H1 (cell line): ENCODE measurements around the gene CUL1. TPM values are rescaled to one million over a fixed set of nuclear protein-coding genes. Genes with fewer than 3 reads are reported as not detected.

Experiments used
- CTCF ChIA-PET: fragments of 300-600 bp; sonication (Branson Sonifier 250); formaldehyde crosslinking; loops from one replicate; lab custom pipeline; 2021; ENCODE audit not compliant: partially characterized antibody; lab: Charles Lee
- POLR2A ChIA-PET: fragments of 300-600 bp; sonication (Branson Sonifier 250); formaldehyde crosslinking; loops from one replicate; lab custom pipeline; 2021; ENCODE audit warnings: inconsistent platforms; ENCODE audit not compliant: partially characterized antibody; lab: Charles Lee
- DNase-seq, 2 experiments: peaks; one replicate each; pipeline versions ENCODE4 v3.0.0 to v3.0.0-alpha.2; 2010 to 2022; ENCODE audit warnings: low spot score in 2 of 2, low read depth in 1 of 2, mixed read lengths in 1 of 2
- FAIRE-seq: peaks from 2 replicates; lab custom pipeline; 2011; peaks lifted over from hg19 to GRCh38; lab: Jason Lieb, UNC
- H2AFZ ChIP-seq: 2 replicates; pipeline ENCODE4 v1.8.1; 2012; ENCODE audit warnings: low read length, inconsistent platforms
- H2AK5ac ChIP-seq: 2 replicates; pipeline ENCODE4 v1.6.1; 2013; ENCODE audit warnings: low read depth, low read length
- H2BK120ac ChIP-seq: replicated peaks from 2 replicates; pipeline ENCODE3; 2013; ENCODE audit warnings: low read depth, low read length, inconsistent platforms
- H2BK12ac ChIP-seq: 2 replicates; pipeline ENCODE4 v1.6.1; 2013; ENCODE audit warnings: low read depth, low read length
- H2BK15ac ChIP-seq: 2 replicates; pipeline ENCODE4 v1.6.1; 2013; ENCODE audit warnings: low read length
- H2BK20ac ChIP-seq: 2 replicates; pipeline ENCODE4 v1.6.1; 2013; ENCODE audit warnings: low read length
- H2BK5ac ChIP-seq: 2 replicates; pipeline ENCODE4 v1.6.1; 2013; ENCODE audit warnings: low read depth, low read length
- H3K14ac ChIP-seq: 2 replicates; pipeline ENCODE4 v1.6.1; 2013; ENCODE audit warnings: inconsistent platforms; ENCODE audit not compliant: insufficient read length
- H3K18ac ChIP-seq: 2 replicates; pipeline ENCODE4 v1.6.1; 2013; ENCODE audit warnings: low read length; ENCODE audit errors: extremely low read depth
- H3K23ac ChIP-seq: 2 replicates; pipeline ENCODE4 v1.6.1; 2013; ENCODE audit warnings: inconsistent platforms; ENCODE audit not compliant: insufficient read length
- H3K23me2 ChIP-seq: 2 replicates; pipeline ENCODE4 v1.6.1; 2013; ENCODE audit warnings: low read depth, low read length
- H3K27ac ChIP-seq: 2 replicates; pipeline ENCODE4 v1.6.1; 2011; ENCODE audit warnings: low read depth, low read length, inconsistent platforms
- H3K27me3 ChIP-seq, 4 experiments: replicated peaks in 1 of 4; 1 replicate in 1 of 4; 2 replicates in 3 of 4; pipeline versions ENCODE4 v1.6.1 to v1.8.1; 2011 to 2013; ENCODE audit warnings: low read length in 3 of 4, mild to moderate bottlenecking in 3 of 4, inconsistent platforms in 2 of 4, mixed read lengths in 2 of 4, moderate library complexity in 1 of 4; ENCODE audit not compliant: control insufficient read depth in 3 of 4, insufficient read depth in 3 of 4; ENCODE audit errors: extremely low read depth in 1 of 4
- H3K36me3 ChIP-seq, 4 experiments: 2 replicates each; pipeline versions ENCODE4 v1.6.1 to v1.8.1; 2011 to 2013; ENCODE audit warnings: mild to moderate bottlenecking in 4 of 4, low read length in 3 of 4, moderate library complexity in 2 of 4, control low read depth in 1 of 4, inconsistent platforms in 1 of 4; ENCODE audit not compliant: insufficient read depth in 4 of 4, control insufficient read depth in 2 of 4
- H3K4ac ChIP-seq: replicated peaks from 2 replicates; pipeline ENCODE3; 2013; ENCODE audit warnings: low read length, low read depth, mixed read lengths, inconsistent platforms; ENCODE audit not compliant: insufficient read length
- H3K4me1 ChIP-seq, 4 experiments: replicated peaks in 1 of 4; 1 replicate in 1 of 4; 2 replicates in 3 of 4; pipeline versions ENCODE4 v1.6.1 to v1.8.1; 2011 to 2013; ENCODE audit warnings: low read length in 3 of 4, inconsistent platforms in 2 of 4, mixed read lengths in 1 of 4; ENCODE audit not compliant: insufficient read depth in 4 of 4, control insufficient read depth in 3 of 4
- H3K4me2 ChIP-seq, 2 experiments: 2 replicates each; pipeline versions ENCODE4 v1.6.1 to v1.8.1; 2011 to 2013; ENCODE audit warnings: low read depth in 2 of 2, low read length in 2 of 2, control low read depth in 1 of 2, inconsistent platforms in 1 of 2, mild to moderate bottlenecking in 1 of 2; ENCODE audit not compliant: insufficient read depth in 1 of 2
- H3K4me3 ChIP-seq, 4 experiments: fragments of 200-600, 300-600 bp in 1 of 4; sonication (generic), shearing (Covaris generic), sonication (Bioruptor Twin) in 1 of 4; 2 replicates each; pipeline versions ENCODE4 v1.5.1 to v1.8.1; 2011 to 2016; ENCODE audit warnings: low read length in 4 of 4, low read depth in 3 of 4, control low read depth in 2 of 4, inconsistent platforms in 2 of 4, mild to moderate bottlenecking in 2 of 4, mixed read lengths in 1 of 4, moderate library complexity in 1 of 4; ENCODE audit not compliant: insufficient read depth in 2 of 4; ENCODE audit errors: extremely low read depth in 1 of 4
- H3K56ac ChIP-seq: replicated peaks from 2 replicates; pipeline ENCODE3; 2013; ENCODE audit warnings: low read depth, mild to moderate bottlenecking, mixed read lengths, low read length, inconsistent platforms; ENCODE audit not compliant: insufficient read length
- H3K79me1 ChIP-seq: 2 replicates; pipeline ENCODE4 v1.6.1; 2013; ENCODE audit warnings: low read depth, low read length, control low read depth
- H3K79me2 ChIP-seq, 2 experiments: 2 replicates each; pipeline versions ENCODE4 v1.6.1 to v1.8.1; 2012 to 2013; ENCODE audit warnings: low read length in 2 of 2, mild to moderate bottlenecking in 2 of 2, inconsistent platforms in 1 of 2; ENCODE audit not compliant: insufficient read depth in 2 of 2, control insufficient read depth in 1 of 2
- H3K9ac ChIP-seq, 4 experiments: replicated peaks in 1 of 4; 1 replicate in 1 of 4; 2 replicates in 3 of 4; pipeline versions ENCODE4 v1.6.1 to v1.8.1; 2011 to 2013; ENCODE audit warnings: low read depth in 3 of 4, low read length in 3 of 4, control low read depth in 2 of 4, mild to moderate bottlenecking in 2 of 4, moderate library complexity in 2 of 4, inconsistent platforms in 1 of 4; ENCODE audit errors: extremely low read depth in 1 of 4
- H3K9me3 ChIP-seq, 2 experiments: 2 replicates each; pipeline versions ENCODE4 v1.6.1 to v1.8.1; 2012 to 2013; ENCODE audit warnings: mild to moderate bottlenecking in 2 of 2, moderate library complexity in 2 of 2, control low read depth in 1 of 2, inconsistent platforms in 1 of 2, low read depth in 1 of 2, low read length in 1 of 2, mixed read lengths in 1 of 2; ENCODE audit not compliant: insufficient read depth in 2 of 2
- H4K20me1 ChIP-seq, 2 experiments: replicated peaks in 1 of 2; 2 replicates each; pipeline versions ENCODE3 to v1.8.1; 2011 to 2013; ENCODE audit warnings: inconsistent platforms in 2 of 2, low read length in 2 of 2, mild to moderate bottlenecking in 1 of 2; ENCODE audit not compliant: insufficient read depth in 2 of 2, control insufficient read depth in 1 of 2
- H4K5ac ChIP-seq: 2 replicates; pipeline ENCODE4 v1.6.1; 2013; ENCODE audit warnings: low read length, low read depth, mixed read lengths, inconsistent platforms; ENCODE audit not compliant: insufficient read length
- H4K8ac ChIP-seq: 2 replicates; pipeline ENCODE4 v1.8.0; 2013; ENCODE audit warnings: mild to moderate bottlenecking, moderate library complexity, low read length, inconsistent platforms; ENCODE audit not compliant: insufficient read depth; ENCODE audit errors: extremely low read depth
- H4K91ac ChIP-seq: replicated peaks from 2 replicates; pipeline ENCODE3; 2013; ENCODE audit warnings: low read length, mixed read lengths, inconsistent platforms; ENCODE audit not compliant: insufficient read length
- CBX5 ChIP-seq: fragments of 300-800, 300-1000 bp; sonication (generic); IDR thresholded peaks from 2 replicates; pipeline ENCODE4 v1.7.1; 2016; ENCODE audit warnings: antibody characterized with exemption, low read length, low read depth
- CEBPB ChIP-seq: IDR thresholded peaks from 2 replicates; pipeline ENCODE4 v1.6.1; 2012; ENCODE audit warnings: low read depth, low read length
- GABPA ChIP-seq: IDR thresholded peaks from 2 replicates; pipeline ENCODE4 v1.6.1; 2011; ENCODE audit warnings: mild to moderate bottlenecking, low read length, moderate library complexity, borderline replicate concordance; ENCODE audit not compliant: insufficient read depth
- JUND ChIP-seq: IDR thresholded peaks from 2 replicates; pipeline ENCODE4 v1.6.1; 2011; ENCODE audit warnings: mild to moderate bottlenecking, improper control_type of control experiment, low read length
- SRF ChIP-seq: IDR thresholded peaks from 2 replicates; pipeline ENCODE4 v1.6.1; 2011; ENCODE audit warnings: mild to moderate bottlenecking, low read depth, low read length, moderate library complexity
- SUZ12 ChIP-seq: fragments of 200-600 bp; sonication (generic); IDR thresholded peaks from 2 replicates; pipeline ENCODE4 v1.6.1; 2012; ENCODE audit warnings: mild to moderate bottlenecking, inconsistent platforms, low read length, moderate library complexity, mixed read lengths
- TAF7 ChIP-seq: optimal IDR thresholded peaks from 2 replicates; pipeline ENCODE3; 2011; ENCODE audit warnings: low read depth, mild to moderate bottlenecking, inconsistent platforms, low read length, moderate library complexity, borderline replicate concordance
- USF2 ChIP-seq: IDR thresholded peaks from 2 replicates; pipeline ENCODE4 v1.6.1; 2011; ENCODE audit warnings: low read length, improper control_type of control experiment
- YY1 ChIP-seq: IDR thresholded peaks from 2 replicates; pipeline ENCODE4 v1.6.1; 2011; ENCODE audit warnings: low read depth, mild to moderate bottlenecking, low read length
- whole genome bisulfite sequencing, 2 experiments: shearing (Covaris generic) in 1 of 2; methylation state at CpG; one replicate each; pipeline versions ENCODE4 v1.1.6 to v1.1.7; 2013 to 2015; ENCODE audit warnings: low lambda C conversion rate in 2 of 2, mixed read lengths in 2 of 2, inconsistent platforms in 1 of 2, low coverage in 1 of 2, missing lambda C conversion rate in 1 of 2; ENCODE audit not compliant: insufficient replicate concordance in 2 of 2, insufficient coverage in 1 of 2, insufficient read length in 1 of 2; ENCODE audit errors: extremely low coverage in 1 of 2, missing lambda C conversion rate in 1 of 2; 5-methylcytosine and 5-hydroxymethylcytosine counted together
- polyA plus RNA-seq, 7 experiments: library from polyadenylated mRNA; depleted of rRNA in 3 of 7; stranded (reverse) in 5 of 7; unstranded in 2 of 7; fragments of >200 nt in 5 of 7; fragments of 200-250 nt in 2 of 7; gene quantifications; 1 replicate in 5 of 7; 2 replicates in 1 of 7; 4 replicates in 1 of 7; pipeline versions ENCODE4 v1.2.1 to v1.2.3, GENCODE V29; 2011 to 2013; ENCODE audit warnings: missing spikeins in 2 of 7, mixed read lengths in 2 of 7
- total RNA-seq: library from RNA; stranded (reverse); fragmentation: NEBNext Ultra II Directional; extraction: Animal tissue kit (Norgen Biotek cat#: 25700); gene quantifications from 2 replicates; pipeline ENCODE4 v1.2.1, GENCODE V29; 2021

Gene CUL1
- total and polyA plus RNA-seq, 2 of the 8 experiments (the other 6 are each of a cell fraction or from before 2014, with no cell fraction given) = 33.0 to 77.3 TPM

- no peak overlapping the region for H2BK12ac ChIP-seq
- no peak overlapping the region for H3K23ac ChIP-seq
- no peak overlapping the region for H3K14ac ChIP-seq
- no peaks in the 10 kb centered on the region; the same call in 1 of the 2 replicates for H3K23me2 ChIP-seq
- DNase-seq (no peak), FAIRE-seq (no peak)
- 92% methylated on average over 2 of the region's 2 CpGs; no CpG with 5 or more reads in 1 of the 2 experiments for WGBS, 2 experiments
- no peak overlapping the region for H3K4me2 ChIP-seq
- no peaks in the 10 kb centered on the region for H3K79me1 ChIP-seq
- ChIA-PET POLR2A (no interaction called here), CTCF (no interaction called here)
- no peak overlapping the region for H4K91ac ChIP-seq
- no peak overlapping the region for H2BK15ac ChIP-seq
- no peaks in the 10 kb centered on the region for H3K27me3 ChIP-seq
- H2BK20ac ChIP-seq = peak overlapping the region; percentile 48; the same call in 1 of the 2 replicates
- no peak overlapping the region for H4K8ac ChIP-seq
- 0 out of 2 replicates have a peak overlapping the region, but pooled peaks have one; percentile 76 for H2AFZ ChIP-seq
- peak overlapping the region; percentile 46; the same call in 1 of the 2 replicates for H2BK5ac ChIP-seq
- no peak overlapping the region for H3K9ac ChIP-seq
- no peak overlapping the region for H4K5ac ChIP-seq
- H3K36me3 ChIP-seq = no peaks in the 10 kb centered on the region
- no peak overlapping the region for H2BK120ac ChIP-seq
- no peaks in the 10 kb centered on the region for H3K4me1 ChIP-seq
- H4K20me1 ChIP-seq = no peaks in the 10 kb centered on the region
- H3K79me2 ChIP-seq = no peaks in the 10 kb centered on the region
- no peak overlapping the region for H3K27ac ChIP-seq
- H3K9me3 ChIP-seq = peaks cover 4 to 11% of the 10 kb centered on the region in 2 experiments
- no peak overlapping the region for H3K4me3 ChIP-seq
- H3K56ac ChIP-seq = no peak overlapping the region
- no peak overlapping the region for H3K4ac ChIP-seq
- no peak for TF ChIP-seq JUND
- no peak for TF ChIP-seq CEBPB
- no peak for TF ChIP-seq SRF
- TF ChIP-seq SUZ12 = no peak
- TF ChIP-seq TAF7 = no peak
- no peak for TF ChIP-seq USF2
- no peak for TF ChIP-seq GABPA
- no peak for TF ChIP-seq CBX5
- no peak for TF ChIP-seq YY1
- H3K18ac ChIP-seq = no peak overlapping the region
- no peak overlapping the region for H2AK5ac ChIP-seq
These were observed 26.7 kb upstream of the CUL1 start for GRCh38 chr7:148672041-148672440.
